Stimulated activated CD8-positive, alpha-beta memory T cell treated with anti-CD3 and anti-CD28 coated beads, Interleukin-15, amount 100 ng/mL, for 1 hour (primary cell): Measurements from ENCODE around the gene KLRF1.

Source experiments
- DNase-seq: peaks from one replicate; pipeline ENCODE4 v3.0.0-alpha.2; 2020; ENCODE audit warnings: low read depth

KLRF1 gene

GRCh38 chr12:9827209-9827888 lies at the start of gene KLRF1:
Gene KLRF1 (plus strand): TSS chr12:9827481. CDS start chr12:9827545, 64 bp downstream.
- no peak for DNase-seq

GRCh38 chr12:9779209-9779608 lies 48.1 kb upstream of the KLRF1 start:
- DNase-seq: no peak

- no peak for DNase-seq
Observed at GRCh38 chr12:9781360-9781759, 45.9 kb upstream of the KLRF1 start.

- no peak for DNase-seq
Observed at GRCh38 chr12:9782547-9783382, 44.5 kb upstream of the KLRF1 start.

- no peak for DNase-seq
Observed at GRCh38 chr12:9784326-9784725, 43.0 kb upstream of the KLRF1 start.

- DNase-seq: no peak
Observed at GRCh38 chr12:9784816-9785215, 42.5 kb upstream of the KLRF1 start.

GRCh38 chr12:9786726-9787717 lies 40.3 kb upstream of the KLRF1 start:
- DNase-seq: no peak

GRCh38 chr12:9792185-9792900 lies 34.9 kb upstream of the KLRF1 start:
- no peak for DNase-seq

GRCh38 chr12:9792961-9793617 lies 34.2 kb upstream of the KLRF1 start:
- DNase-seq: no peak

GRCh38 chr12:9793779-9794395 lies 33.4 kb upstream of the KLRF1 start:
- no peak for DNase-seq

GRCh38 chr12:9794484-9795093 lies 32.7 kb upstream of the KLRF1 start:
- DNase-seq: no peak

- no peak for DNase-seq
Observed at GRCh38 chr12:9795945-9796344, 31.3 kb upstream of the KLRF1 start.

- no peak for DNase-seq
Observed at GRCh38 chr12:9796346-9796745, 30.9 kb upstream of the KLRF1 start.

GRCh38 chr12:9796971-9797370 lies 30.3 kb upstream of the KLRF1 start:
- no peak for DNase-seq

- peak; percentile 24 for DNase-seq
Observed at GRCh38 chr12:9797722-9798619, 29.3 kb upstream of the KLRF1 start.

GRCh38 chr12:9799961-9800360 lies 27.3 kb upstream of the KLRF1 start:
- DNase-seq: no peak

GRCh38 chr12:9805883-9806282 lies 21.4 kb upstream of the KLRF1 start:
- no peak for DNase-seq

- DNase-seq: no peak
Observed at GRCh38 chr12:9806714-9807113, 20.6 kb upstream of the KLRF1 start.

GRCh38 chr12:9808504-9808903 lies 18.8 kb upstream of the KLRF1 start:
- DNase-seq: no peak
